K562 (cell line): ENCODE measurements around the gene EFNA5. TPM values are rescaled to one million over a fixed set of nuclear protein-coding genes. Genes with fewer than 3 reads are reported as not detected.

ENCODE experiments used
- ATAC-seq: fragments of 200-7000 bp; cut with Tn5 transposase; 3 replicates; pipeline ENCODE4 v1.9.1; 2020; ENCODE audit warnings: moderate library complexity
- BruUV-seq: library from RNA; stranded (reverse); fragments of 400-500 nt; replicated peaks from 2 replicates; lab custom pipeline; 2021; lab: Mats Ljungman, UMichigan
- CTCF ChIA-PET: fragments of 300-600 bp; formaldehyde crosslinking; extraction: SDS; loops from one replicate; lab custom pipeline; 2021; ENCODE audit warnings: low intra/inter-chr PET ratio; lab: Yijun Ruan, JAX
- POLR2A ChIA-PET: fragments of 300-600, 350-650 bp; sonication (Branson Sonifier 250); formaldehyde crosslinking; extraction: SDS; loops from one replicate; lab custom pipeline; 2021; ENCODE audit warnings: antibody characterized with exemption, inconsistent platforms; lab: Yijun Ruan, JAX
- DNase-seq, 4 experiments: peaks; one replicate each; pipeline versions ENCODE4 v3.0.0 to v3.0.0-alpha.2; 2011 to 2018; ENCODE audit warnings: low spot score in 3 of 4, mixed read lengths in 3 of 4; ENCODE audit errors: extremely low read depth in 1 of 4
- FAIRE-seq: peaks from 2 replicates; lab custom pipeline; 2011; peaks lifted over from hg19 to GRCh38; lab: Jason Lieb, UNC
- H2AFZ ChIP-seq: 2 replicates; pipeline ENCODE4 v1.6.0; 2011; ENCODE audit warnings: low read depth, low read length, control low read depth, inconsistent platforms
- H3K27ac ChIP-seq: fragments of 200-600 bp; 3 replicates; pipeline ENCODE4 v1.8.0; 2011; ENCODE audit warnings: low read depth, mild to moderate bottlenecking, control low read depth, inconsistent platforms, low read length, moderate library complexity, mixed read lengths; ENCODE audit errors: extremely low read depth
- H3K27me3 ChIP-seq, 2 experiments: fragments of 300-600 bp in 1 of 2; 2 replicates in 1 of 2; 3 replicates in 1 of 2; pipeline versions ENCODE4 v1.6.0 to v1.8.0; 2011; ENCODE audit warnings: inconsistent platforms in 2 of 2, low read length in 2 of 2, mild to moderate bottlenecking in 1 of 2, mixed read lengths in 1 of 2, moderate library complexity in 1 of 2; ENCODE audit not compliant: control insufficient read depth in 2 of 2, insufficient read depth in 2 of 2
- H3K36me3 ChIP-seq: fragments of 300-600 bp; 3 replicates; pipeline ENCODE4 v1.8.0; 2011; ENCODE audit warnings: mild to moderate bottlenecking, low read length, inconsistent platforms; ENCODE audit not compliant: control insufficient read depth, insufficient read depth
- H3K4me1 ChIP-seq, 2 experiments: fragments of 200-600 bp in 1 of 2; replicated peaks in 1 of 2; 2 replicates in 1 of 2; 3 replicates in 1 of 2; pipeline versions ENCODE4 v1.5.1 to v1.8.0; 2011; ENCODE audit warnings: inconsistent platforms in 2 of 2, low read length in 2 of 2, mild to moderate bottlenecking in 1 of 2, mixed read lengths in 1 of 2, moderate library complexity in 1 of 2; ENCODE audit not compliant: control insufficient read depth in 2 of 2, insufficient read depth in 2 of 2
- H3K4me2 ChIP-seq: 2 replicates; pipeline ENCODE4 v1.6.1; 2011; ENCODE audit warnings: low read length, control low read depth, inconsistent platforms, mixed read lengths; ENCODE audit not compliant: insufficient read depth
- H3K4me3 ChIP-seq: fragments of 200-600 bp; sonication (generic), shearing (Covaris generic); 2 replicates; pipeline ENCODE4 v1.5.1; 2016; ENCODE audit warnings: control low read depth, inconsistent platforms
- H3K79me2 ChIP-seq: fragments of 200-600 bp; 3 replicates; pipeline ENCODE4 v1.8.0; 2011; ENCODE audit warnings: low read length, inconsistent platforms; ENCODE audit not compliant: control insufficient read depth, insufficient read depth
- H3K9ac ChIP-seq, 2 experiments: 2 replicates each; pipeline versions ENCODE4 v1.6.0 to v1.6.1; 2011; ENCODE audit warnings: low read depth in 2 of 2, low read length in 2 of 2, control low read depth in 1 of 2, inconsistent platforms in 1 of 2, mild to moderate bottlenecking in 1 of 2, mixed read lengths in 1 of 2; ENCODE audit not compliant: insufficient read depth in 1 of 2
- H3K9me1 ChIP-seq: one replicate; pipeline ENCODE4 v1.6.0; 2011; ENCODE audit warnings: inconsistent platforms, mild to moderate bottlenecking, low read length, moderate library complexity; ENCODE audit not compliant: control insufficient read depth, insufficient read depth
- H3K9me3 ChIP-seq: replicated peaks from 2 replicates; pipeline ENCODE4 v1.5.1; 2011; ENCODE audit warnings: low read depth, low read length, inconsistent platforms; ENCODE audit not compliant: control insufficient read depth, insufficient read depth
- H4K20me1 ChIP-seq: replicated peaks from 2 replicates; pipeline ENCODE4 v1.6.1; 2011; ENCODE audit warnings: low read length, inconsistent platforms, mixed read lengths; ENCODE audit not compliant: control insufficient read depth, insufficient read depth
- DACH1 ChIP-seq: fragments of 450-650 bp; IDR thresholded peaks from 2 replicates; pipeline ENCODE4 v1.6.1; 2018; ENCODE audit not compliant: partially characterized antibody
- HNRNPUL1 ChIP-seq: fragments of 200-400 bp; formaldehyde crosslinking; IDR thresholded peaks from 2 replicates; pipeline ENCODE4 v1.6.1; 2017; ENCODE audit warnings: low read length
- LARP7 ChIP-seq: fragments of 450-650 bp; IDR thresholded peaks from 2 replicates; pipeline ENCODE4 v1.6.1; 2016
- NR2C1 ChIP-seq, 2 experiments: fragments of 450-650 bp; IDR thresholded peaks; 2 replicates each; pipeline ENCODE4 v1.6.1; 2017; ENCODE audit warnings: mild to moderate bottlenecking in 2 of 2, antibody characterized with exemption in 1 of 2, inconsistent platforms in 1 of 2, missing compliant biosample characterization in 1 of 2, missing genetic modification characterization in 1 of 2
- SAFB2 ChIP-seq: fragments of 200-400 bp; formaldehyde crosslinking; IDR thresholded peaks from 2 replicates; pipeline ENCODE4 v1.6.1; 2018; ENCODE audit warnings: borderline replicate concordance, low read length, low read depth, moderate library complexity; ENCODE audit not compliant: severe bottlenecking
- SETDB1 ChIP-seq: IDR thresholded peaks from one replicate; pipeline ENCODE4 v1.6.1; 2012; ENCODE audit warnings: low read length, control low read depth, inconsistent platforms
- SIN3A ChIP-seq, 2 experiments: fragments of 150-350 bp in 1 of 2; IDR thresholded peaks; 2 replicates each; pipeline ENCODE4 v1.6.1; 2011 to 2016; ENCODE audit warnings: borderline replicate concordance in 2 of 2, low read depth in 2 of 2, low read length in 2 of 2, mild to moderate bottlenecking in 2 of 2, moderate library complexity in 2 of 2; ENCODE audit not compliant: control insufficient read depth in 1 of 2
- SRSF7 ChIP-seq: fragments of 200-400 bp; formaldehyde crosslinking; optimal IDR thresholded peaks from 2 replicates; pipeline ENCODE3; 2017; ENCODE audit warnings: mild to moderate bottlenecking, low read depth, low read length
- TFAM ChIP-seq: fragments of 250-450 bp; sonication (Bioruptor Pico); conservative IDR thresholded peaks from 2 replicates; pipeline ENCODE4 v1.5.0; 2021; ENCODE audit warnings: mild to moderate bottlenecking, moderate library complexity
- THRB ChIP-seq: fragments of 450-650 bp; formaldehyde crosslinking; conservative IDR thresholded peaks from 2 replicates; pipeline ENCODE4 v1.4.0; 2022; ENCODE audit warnings: mild to moderate bottlenecking, missing genetic modification characterization
- TSC22D4 ChIP-seq: fragments of 450-650 bp; IDR thresholded peaks from 2 replicates; pipeline ENCODE4 v1.6.1; 2016; ENCODE audit warnings: missing genetic modification characterization, missing biosample characterization, control low read depth
- ZBTB33 ChIP-seq: sonication (generic); formaldehyde crosslinking; IDR thresholded peaks from 2 replicates; pipeline ENCODE4 v1.8.1; 2023; ENCODE audit warnings: mild to moderate bottlenecking, missing genetic modification reagents
- ZNF274 ChIP-seq: IDR thresholded peaks from 2 replicates; pipeline ENCODE4 v1.6.1; 2011; ENCODE audit warnings: low read depth, mild to moderate bottlenecking, low read length, moderate library complexity, borderline replicate concordance
- ZNF77 ChIP-seq: fragments of 250-450 bp; sonication (Bioruptor Pico); IDR thresholded peaks from 2 replicates; pipeline ENCODE4 v1.5.0; 2020
- WGBS: fragments of 100-300 bp; shearing (Covaris generic); methylation state at CpG from one replicate; pipeline ENCODE4 v1.1.6; 2016; ENCODE audit warnings: low coverage, mixed read lengths; ENCODE audit not compliant: insufficient coverage; ENCODE audit errors: missing lambda C conversion rate; 5-methylcytosine and 5-hydroxymethylcytosine counted together
- in situ Hi-C: fragments of 300-500 bp; cut with MboI; formaldehyde crosslinking; loops from 4 replicates; pipeline ENCODE4 v1.15.0; 2018; ENCODE audit warnings: inconsistent platforms, mixed read lengths
- intact Hi-C: fragments of 100-400 bp; cut with micrococcal nuclease; formaldehyde crosslinking; loops from 2 replicates; pipeline ENCODE4 v1.14.2; 2022
- polyA plus RNA-seq, 8 experiments: library from polyadenylated mRNA; depleted of rRNA in 4 of 8; stranded (reverse) in 5 of 8; unstranded in 3 of 8; fragments of >200 nt; fragmentation: Nextera tagmentation in 2 of 8; fragmentation: Illumina TruSeq in 1 of 8; extraction: Ambion mirVana in 2 of 8; extraction: Trizol in 1 of 8; gene quantifications; 2 replicates each; pipeline versions ENCODE4 v1.2.1 to v1.2.3, GENCODE V29; 2011 to 2014; ENCODE audit warnings: inconsistent platforms in 1 of 8, missing spikeins in 1 of 8
- total RNA-seq, 7 experiments: library from RNA; depleted of rRNA in 6 of 7; stranded (reverse); fragments of >200 nt in 6 of 7; fragmentation: Illumina TruSeq in 2 of 7; extraction: Trizol in 2 of 7; gene quantifications; 2 replicates each; pipeline versions ENCODE4 v1.2.1 to v1.2.3, GENCODE V29; 2011 to 2021; ENCODE audit warnings: low replicate concordance in 1 of 7

The EFNA5 gene
- total and polyA plus RNA-seq, 9 of the 15 experiments (the other 6 are each of a cell fraction or from before 2014, with no cell fraction given), result 0.20 TPM; not detected in 8

- TF ChIP-seq NR2C1 (IDR thresholded peaks at IDR 0.05) (no peak), NR2C1 (tag; IDR thresholded peaks at IDR 0.05) (no peak), SETDB1 (no peak), HNRNPUL1 (no peak), TFAM (no peak), ZNF77 (CRISPR knock-in tag) (no peak), THRB (CRISPR knock-in tag) (no peak), ZBTB33 (CRISPR knock-in tag) (no peak), SRSF7 (no peak), SIN3A (IDR thresholded peaks at IDR 0.05; ENCODE audit: borderline replicate concordance in 2 of 2, control insufficient read depth in 1 of 2, low read depth in 2 of 2, low read length in 2 of 2) (no peak), ZNF274 (no peak), DACH1 (no peak), SAFB2 (no peak), LARP7 (no peak), TSC22D4 (tag) (no peak)
- no TSS peak for BruUV-seq
- intact Hi-C loops (loop anchor here (10.0 kb wide), 2 partner anchors 426 to 674 kb away; no protein-coding TSS in a partner anchor), in situ Hi-C loops (no loop called here)
- no peak for FAIRE-seq
- Histone ChIP-seq H3K4me3 (no peak overlapping the region), H3K4me2 (no peak overlapping the region), H3K79me2 (no peaks in the 10 kb centered on the region), H3K9ac (no peak overlapping the region), H3K4me1 (peaks cover 0 to 10% of the 10 kb centered on the region in 2 experiments; a peak in 2 of 5 replicates), H3K27ac (no peak overlapping the region), H3K27me3 (no peaks in the 10 kb centered on the region; a peak in 1 of 5 replicates), H3K9me1 (no peaks in the 10 kb centered on the region), H3K9me3 (no peaks in the 10 kb centered on the region), H4K20me1 (no peaks in the 10 kb centered on the region), H2AFZ (no peak overlapping the region), H3K36me3 (no peaks in the 10 kb centered on the region)
- CTCF ChIA-PET, result no interaction called here
- WGBS, result 48% methylated on average over 45 of the region's 77 CpGs
- no peak for ATAC-seq
- POLR2A ChIA-PET, result no interaction called here
- no peak for DNase-seq
Measured at GRCh38 chr5:107670087-107670931, 428 bp downstream of the EFNA5 start.
